NCI-H524 treated with DMSO at 0.1 percent for 48 hours (cell line): ENCODE measurements around the gene ITGAX.
"Not testable (repeated sequence)": the region's sequence is repeated elsewhere in the genome, so short reads cannot be mapped to it uniquely, and the experiment has no call there.

Experiments used
- DNase-seq: peaks from one replicate; lab custom pipeline; 2025; lab: John Stamatoyannopoulos, UW

Gene ITGAX

GRCh38 chr16:31354394-31355291, at the start of gene ITGAX:
ITGAX (plus strand) TSS chr16:31355176; CDS start chr16:31355255, 79 bp downstream.
- no peak for DNase-seq

GRCh38 chr16:31305219-31305618, 49.8 kb upstream of the ITGAX start:
- no peak for DNase-seq

- not testable (repeated sequence) for DNase-seq
Observed at GRCh38 chr16:31308381-31308780, 46.6 kb upstream of the ITGAX start.

GRCh38 chr16:31322500-31322899, 32.5 kb upstream of the ITGAX start:
- no peak for DNase-seq

GRCh38 chr16:31323959-31324629, 30.9 kb upstream of the ITGAX start:
- DNase-seq: no peak

GRCh38 chr16:31325171-31325570, 29.8 kb upstream of the ITGAX start:
- no peak for DNase-seq

GRCh38 chr16:31327646-31328225, 27.2 kb upstream of the ITGAX start:
- DNase-seq: no peak

- DNase-seq: no peak
Observed at GRCh38 chr16:31328322-31329052, 26.5 kb upstream of the ITGAX start.

- DNase-seq: no peak
Observed at GRCh38 chr16:31329671-31330552, 25.1 kb upstream of the ITGAX start.

GRCh38 chr16:31330553-31330890, 24.5 kb upstream of the ITGAX start:
- no peak for DNase-seq

- no peak for DNase-seq
Observed at GRCh38 chr16:31331141-31331764, 23.7 kb upstream of the ITGAX start.

GRCh38 chr16:31331807-31332301, 23.1 kb upstream of the ITGAX start:
- no peak for DNase-seq

- DNase-seq: no peak
Observed at GRCh38 chr16:31332544-31332943, 22.4 kb upstream of the ITGAX start.

- no peak for DNase-seq
Observed at GRCh38 chr16:31333686-31334649, 21.0 kb upstream of the ITGAX start.

- no peak for DNase-seq
Observed at GRCh38 chr16:31334934-31335333, 20.0 kb upstream of the ITGAX start.

- DNase-seq: no peak
Observed at GRCh38 chr16:31335431-31335830, 19.5 kb upstream of the ITGAX start.

- not testable (repeated sequence) for DNase-seq
Observed at GRCh38 chr16:31338166-31338685, 16.8 kb upstream of the ITGAX start.

GRCh38 chr16:31344712-31345111, 10.3 kb upstream of the ITGAX start:
- DNase-seq: no peak

- DNase-seq: no peak
Observed at GRCh38 chr16:31347445-31347844, 7.5 kb upstream of the ITGAX start.
